ENCODE results near the gene NKX6-2.

Gene NKX6-2

GRCh38 chr10:132746386-132746785 lies 39.6 kb downstream of the NKX6-2 start:
- H3K4me2 ChIP-seq (ENCODE audit: low read length): no peak overlapping the region
- H3K79me2 ChIP-seq: no peaks in the 10 kb centered on the region
- H3K36me3 ChIP-seq (ENCODE audit: control insufficient read depth, insufficient read depth, low read length): no peaks in the 10 kb centered on the region
- no peak for TF ChIP-seq CTCF (IDR thresholded peaks at IDR 0.05)
- no peaks in the 10 kb centered on the region for H3K27me3 ChIP-seq (ENCODE audit: control insufficient read depth, insufficient read depth, low read length)
- H3K4me1 ChIP-seq: no peaks in the 10 kb centered on the region
- H3K9ac ChIP-seq: no peak overlapping the region
- H3K27ac ChIP-seq: no peak overlapping the region
- H3K4me3 ChIP-seq (ENCODE audit: low read depth, low read length): no peak overlapping the region
- no peaks in the 10 kb centered on the region for H3K9me3 ChIP-seq (ENCODE audit: control insufficient read depth, low read length)
- no peak overlapping the region for H2AFZ ChIP-seq

- H3K9me3 ChIP-seq (ENCODE audit: control insufficient read depth, low read length): no peaks in the 10 kb centered on the region
These were observed 40.0 kb downstream of the NKX6-2 start for GRCh38 chr10:132745971-132746370.

GRCh38 chr10:132745511-132745910 lies 40.4 kb downstream of the NKX6-2 start:
- H3K9me3 ChIP-seq (ENCODE audit: control insufficient read depth, low read length): no peaks in the 10 kb centered on the region
- no peak for TF ChIP-seq CTCF (IDR thresholded peaks at IDR 0.05)
- no peaks in the 10 kb centered on the region for H3K4me1 ChIP-seq
- H3K4me2 ChIP-seq (ENCODE audit: low read length): no peak overlapping the region
- H3K9ac ChIP-seq: no peak overlapping the region
- H3K27ac ChIP-seq: no peak overlapping the region
- H3K4me3 ChIP-seq (ENCODE audit: low read depth, low read length): no peak overlapping the region
- no peaks in the 10 kb centered on the region for H3K27me3 ChIP-seq (ENCODE audit: control insufficient read depth, insufficient read depth, low read length)
- no peaks in the 10 kb centered on the region for H3K79me2 ChIP-seq
- no peaks in the 10 kb centered on the region for H3K36me3 ChIP-seq (ENCODE audit: control insufficient read depth, insufficient read depth, low read length)
- no peak overlapping the region for H2AFZ ChIP-seq

More at GRCh38 chr10:132745971-132746370, 40.0 kb downstream of the NKX6-2 start:
- no peaks in the 10 kb centered on the region for H3K27me3 ChIP-seq (ENCODE audit: control insufficient read depth, insufficient read depth, low read length)
- TF ChIP-seq CTCF (IDR thresholded peaks at IDR 0.05): no peak
- H3K4me1 ChIP-seq: no peaks in the 10 kb centered on the region
- no peak overlapping the region for H3K4me3 ChIP-seq (ENCODE audit: low read depth, low read length)
- no peak overlapping the region for H2AFZ ChIP-seq
- no peak overlapping the region for H3K9ac ChIP-seq
- H3K36me3 ChIP-seq (ENCODE audit: control insufficient read depth, insufficient read depth, low read length): no peaks in the 10 kb centered on the region
- no peaks in the 10 kb centered on the region for H3K79me2 ChIP-seq
- H3K27ac ChIP-seq: no peak overlapping the region
- no peak overlapping the region for H3K4me2 ChIP-seq (ENCODE audit: low read length)

GRCh38 chr10:132744839-132745238 lies 41.1 kb downstream of the NKX6-2 start:
- no peak overlapping the region for H3K27ac ChIP-seq

More at GRCh38 chr10:132744839-132745238, 41.1 kb downstream of the NKX6-2 start:
- H3K9me3 ChIP-seq (ENCODE audit: control insufficient read depth, low read length): no peaks in the 10 kb centered on the region
- TF ChIP-seq CTCF (IDR thresholded peaks at IDR 0.05): no peak
- no peak overlapping the region for H3K4me2 ChIP-seq (ENCODE audit: low read length)
- H3K9ac ChIP-seq: no peak overlapping the region
- no peaks in the 10 kb centered on the region for H3K79me2 ChIP-seq
- no peak overlapping the region for H2AFZ ChIP-seq
- H3K36me3 ChIP-seq (ENCODE audit: control insufficient read depth, insufficient read depth, low read length): no peaks in the 10 kb centered on the region
- no peaks in the 10 kb centered on the region for H3K27me3 ChIP-seq (ENCODE audit: control insufficient read depth, insufficient read depth, low read length)
- no peak overlapping the region for H3K4me3 ChIP-seq (ENCODE audit: low read depth, low read length)
- H3K4me1 ChIP-seq: no peaks in the 10 kb centered on the region

All from parathyroid adenoma (tissue), 2 donors.